ENCODE data around the gene KIAA1328. TPM values are rescaled to one million over a fixed set of nuclear protein-coding genes. Genes with fewer than 3 reads are reported as not detected.

The KIAA1328 gene
- polyA plus RNA-seq, 1 donor from 2014 or later = 8.5 TPM

DNA sequence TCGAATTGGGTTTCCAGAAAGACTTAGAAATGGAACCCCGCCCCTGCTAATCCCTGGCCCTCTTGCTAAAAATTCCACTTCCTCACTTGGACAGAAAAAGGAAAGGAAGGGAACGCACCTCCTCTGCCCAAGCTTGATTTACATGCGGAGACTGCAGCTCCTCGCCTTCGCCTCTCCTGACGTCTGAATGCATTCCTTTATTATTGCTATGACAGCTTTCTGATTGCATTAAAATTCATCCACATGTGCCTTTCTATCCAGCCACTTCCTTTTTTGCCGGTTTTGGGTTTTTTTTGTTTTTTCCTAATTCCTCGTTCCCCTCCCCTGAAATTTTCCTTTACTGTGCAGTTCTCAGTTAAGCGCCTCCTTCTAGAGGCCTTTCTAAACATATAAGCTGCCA is 448.9 kb downstream of the KIAA1328 start:
- H3K9ac ChIP-seq (ENCODE audit: low read length) = no peak overlapping the region
- H3K9me2 ChIP-seq (ENCODE audit: insufficient read depth, low read length) = no peaks in the 10 kb centered on the region
- H2AFZ ChIP-seq (ENCODE audit: low read depth, low read length) = no peak overlapping the region
- no peaks in the 10 kb centered on the region for H3K9me3 ChIP-seq (ENCODE audit: low read length)
- peaks cover 5% of the 10 kb centered on the region for H3K36me3 ChIP-seq (ENCODE audit: insufficient read depth, low read length)
- H4K20me1 ChIP-seq (ENCODE audit: insufficient read depth) = no peaks in the 10 kb centered on the region
- H3K4me2 ChIP-seq (ENCODE audit: low read length) = no peak overlapping the region
- H3F3A ChIP-seq (ENCODE audit: insufficient read depth, low read length, poor library complexity, severe bottlenecking) = no peaks in the 10 kb centered on the region
- H3K4me3 ChIP-seq (ENCODE audit: low read length) = no peak overlapping the region
- no peak overlapping the region for H3K27ac ChIP-seq (ENCODE audit: low read length)
- TF ChIP-seq CTCF (IDR thresholded peaks at IDR 0.05; ENCODE audit: poor library complexity, severe bottlenecking) = no peak
- no peak for TF ChIP-seq TAF1 (IDR thresholded peaks at IDR 0.05; ENCODE audit: low read depth)
- TF ChIP-seq MXI1 (conservative IDR thresholded peaks at IDR 0.05; ENCODE audit: poor library complexity, severe bottlenecking) = no peak
- TF ChIP-seq EP300 (conservative IDR thresholded peaks at IDR 0.05; ENCODE audit: poor library complexity, severe bottlenecking) = no peak
- TF ChIP-seq RAD21 (conservative IDR thresholded peaks at IDR 0.05) = no peak
- no peak for TF ChIP-seq EZH2 (IDR thresholded peaks at IDR 0.05; ENCODE audit: borderline replicate concordance, insufficient read depth, low read length, poor library complexity, severe bottlenecking)
- TF ChIP-seq SMC3 (conservative IDR thresholded peaks at IDR 0.05; ENCODE audit: poor library complexity) = no peak
- TF ChIP-seq REST (IDR thresholded peaks at IDR 0.05; ENCODE audit: borderline replicate concordance) = no peak
- no peak for TF ChIP-seq POLR2AphosphoS5 (IDR thresholded peaks at IDR 0.05)
- no peaks in the 10 kb centered on the region for H3K27me3 ChIP-seq (ENCODE audit: insufficient read depth, low read depth, low read length)
- no peaks in the 10 kb centered on the region for H3K79me2 ChIP-seq (replicated peaks; ENCODE audit: insufficient read depth, low read length)

Other genes starting within 250 kb of the KIAA1328 start
- 217 and 223 TPM in 2 replicates for gene TPGS2, start 125 bp upstream of the KIAA1328 start, polyA plus RNA-seq

Measured in neural cell (in vitro differentiated cells).